ENCODE data around the gene VAV3.
"Not testable (repeated sequence)": the region's sequence is repeated elsewhere in the genome, so short reads cannot be mapped to it uniquely, and the experiment has no call there.

Gene VAV3

GRCh38 chr1:107866870-107867269 lies 98.1 kb downstream of the VAV3 start:
- TF ChIP-seq CTCF (IDR thresholded peaks at IDR 0.05; ENCODE audit: borderline replicate concordance, control extremely low read depth, extremely low read depth, insufficient read depth, missing control alignments), result no peak
- in situ Hi-C loops (cut with MboI; ENCODE audit: low sequenced_read_pairs, unreplicated experiment), result no loop called here
- no peak for DNase-seq (ENCODE audit: low spot score)

- no peak for TF ChIP-seq CTCF (IDR thresholded peaks at IDR 0.05; ENCODE audit: borderline replicate concordance, control extremely low read depth, extremely low read depth, insufficient read depth, missing control alignments)
- in situ Hi-C loops (cut with MboI; ENCODE audit: low sequenced_read_pairs, unreplicated experiment), result no loop called here
- no peak for DNase-seq (ENCODE audit: low spot score)
These were observed 99.4 kb downstream of the VAV3 start for GRCh38 chr1:107865627-107866026.

GRCh38 chr1:107863342-107863741 lies 101.6 kb downstream of the VAV3 start:
- in situ Hi-C loops (cut with MboI; ENCODE audit: low sequenced_read_pairs, unreplicated experiment), result no loop called here
- TF ChIP-seq CTCF (IDR thresholded peaks at IDR 0.05; ENCODE audit: borderline replicate concordance, control extremely low read depth, extremely low read depth, insufficient read depth, missing control alignments), result no peak

GRCh38 chr1:107862064-107862463 lies 102.9 kb downstream of the VAV3 start:
- in situ Hi-C loops (cut with MboI; ENCODE audit: low sequenced_read_pairs, unreplicated experiment), result no loop called here
- TF ChIP-seq CTCF (IDR thresholded peaks at IDR 0.05; ENCODE audit: borderline replicate concordance, control extremely low read depth, extremely low read depth, insufficient read depth, missing control alignments), result no peak

More at GRCh38 chr1:107863342-107863741, 101.6 kb downstream of the VAV3 start:
- no peak for DNase-seq (ENCODE audit: low spot score)

GRCh38 chr1:107858323-107858722 lies 106.7 kb downstream of the VAV3 start:
- no peak for DNase-seq (ENCODE audit: low spot score)
- in situ Hi-C loops (cut with MboI; ENCODE audit: low sequenced_read_pairs, unreplicated experiment), result no loop called here
- TF ChIP-seq CTCF (IDR thresholded peaks at IDR 0.05; ENCODE audit: borderline replicate concordance, control extremely low read depth, extremely low read depth, insufficient read depth, missing control alignments), result no peak

More at GRCh38 chr1:107862064-107862463, 102.9 kb downstream of the VAV3 start:
- DNase-seq (ENCODE audit: low spot score), result no peak

GRCh38 chr1:107851418-107851817 lies 113.6 kb downstream of the VAV3 start:
- no peak for TF ChIP-seq CTCF (IDR thresholded peaks at IDR 0.05; ENCODE audit: borderline replicate concordance, control extremely low read depth, extremely low read depth, insufficient read depth, missing control alignments)

GRCh38 chr1:107844541-107845194 lies 120.3 kb downstream of the VAV3 start:
- DNase-seq (ENCODE audit: low spot score); in situ Hi-C loops (cut with MboI; ENCODE audit: low sequenced_read_pairs, unreplicated experiment): not testable (repeated sequence)

More at GRCh38 chr1:107851418-107851817, 113.6 kb downstream of the VAV3 start:
- in situ Hi-C loops (cut with MboI; ENCODE audit: low sequenced_read_pairs, unreplicated experiment), result no loop called here
- DNase-seq (ENCODE audit: low spot score), result no peak

All from GM13976 (cell line).